ENCODE measurements around the gene HPS4.
"Not testable (repeated sequence)": the region's sequence is repeated elsewhere in the genome, so short reads cannot be mapped to it uniquely, and the experiment has no call there.

HPS4 gene

DNA sequence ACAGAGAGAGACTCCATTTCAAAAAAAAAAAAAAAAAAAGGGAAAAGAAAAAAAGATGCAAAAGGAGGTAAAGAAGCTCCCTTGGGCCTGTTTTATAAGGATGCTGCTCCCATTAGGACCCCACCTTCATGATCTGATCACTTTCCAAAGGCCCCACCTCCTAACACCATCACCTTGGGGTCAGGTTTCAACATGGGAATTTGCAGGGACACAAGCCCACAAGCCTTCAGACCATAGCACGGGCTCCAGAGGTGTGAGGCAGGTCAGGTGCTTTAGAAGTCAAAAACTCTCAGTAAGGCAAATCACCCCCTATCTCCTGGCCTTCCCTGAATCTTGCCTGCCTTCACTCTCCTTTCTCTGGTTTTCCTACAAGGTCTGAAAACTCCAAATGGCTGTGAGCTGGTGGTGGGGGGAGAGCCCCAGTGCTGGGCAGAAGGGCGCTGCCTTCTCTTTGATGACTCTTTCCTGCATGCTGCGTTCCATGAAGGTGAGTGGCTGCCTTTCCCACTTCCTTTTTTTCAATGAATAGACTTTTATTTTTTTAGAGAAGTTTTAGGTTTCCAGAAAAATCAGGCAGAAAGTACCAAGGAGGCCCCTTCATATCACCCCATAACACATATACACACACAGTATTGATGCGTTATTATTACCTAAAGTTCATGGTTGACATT, 41.4 kb downstream of the HPS4 start:
- TF ChIP-seq, protein P1, sequence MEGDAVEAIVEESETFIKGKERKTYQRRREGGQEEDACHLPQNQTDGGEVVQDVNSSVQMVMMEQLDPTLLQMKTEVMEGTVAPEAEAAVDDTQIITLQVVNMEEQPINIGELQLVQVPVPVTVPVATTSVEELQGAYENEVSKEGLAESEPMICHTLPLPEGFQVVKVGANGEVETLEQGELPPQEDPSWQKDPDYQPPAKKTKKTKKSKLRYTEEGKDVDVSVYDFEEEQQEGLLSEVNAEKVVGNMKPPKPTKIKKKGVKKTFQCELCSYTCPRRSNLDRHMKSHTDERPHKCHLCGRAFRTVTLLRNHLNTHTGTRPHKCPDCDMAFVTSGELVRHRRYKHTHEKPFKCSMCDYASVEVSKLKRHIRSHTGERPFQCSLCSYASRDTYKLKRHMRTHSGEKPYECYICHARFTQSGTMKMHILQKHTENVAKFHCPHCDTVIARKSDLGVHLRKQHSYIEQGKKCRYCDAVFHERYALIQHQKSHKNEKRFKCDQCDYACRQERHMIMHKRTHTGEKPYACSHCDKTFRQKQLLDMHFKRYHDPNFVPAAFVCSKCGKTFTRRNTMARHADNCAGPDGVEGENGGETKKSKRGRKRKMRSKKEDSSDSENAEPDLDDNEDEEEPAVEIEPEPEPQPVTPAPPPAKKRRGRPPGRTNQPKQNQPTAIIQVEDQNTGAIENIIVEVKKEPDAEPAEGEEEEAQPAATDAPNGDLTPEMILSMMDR (IDR thresholded peaks at IDR 0.05; ENCODE audit: extremely low read depth, insufficient read depth, missing control alignments) = no peak
- in situ Hi-C loops (cut with MboI; ENCODE audit: low pct_unique_long_range_greater_than_20kb, low sequenced_read_pairs, unreplicated experiment) = no loop called here
- DNase-seq (ENCODE audit: low spot score) = no peak

DNA sequence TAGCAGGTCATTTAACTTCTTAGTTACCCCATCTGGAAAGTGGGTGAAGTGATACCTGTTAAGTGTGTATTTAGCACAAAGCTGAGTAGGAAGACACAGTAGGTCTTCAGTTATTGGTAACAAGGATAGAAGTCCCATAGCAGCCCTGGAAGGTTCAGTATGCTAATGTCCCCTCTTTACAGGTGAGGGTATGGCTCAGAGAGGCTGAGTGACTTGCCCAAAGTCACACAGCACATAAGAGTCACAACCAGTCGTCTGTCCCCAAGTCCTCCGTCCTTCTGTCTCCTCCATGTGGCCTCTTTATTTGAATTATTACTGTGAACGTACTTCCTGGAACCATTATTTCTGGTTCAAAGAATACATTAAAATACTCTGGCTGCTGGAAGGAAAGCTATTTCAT, 44.0 kb downstream of the HPS4 start:
- in situ Hi-C loops (cut with MboI; ENCODE audit: low pct_unique_long_range_greater_than_20kb, low sequenced_read_pairs, unreplicated experiment) = no loop called here
- TF ChIP-seq, protein P1 (IDR thresholded peaks at IDR 0.05; ENCODE audit: extremely low read depth, insufficient read depth, missing control alignments) = no peak
- no peak for DNase-seq (ENCODE audit: low spot score)

DNA sequence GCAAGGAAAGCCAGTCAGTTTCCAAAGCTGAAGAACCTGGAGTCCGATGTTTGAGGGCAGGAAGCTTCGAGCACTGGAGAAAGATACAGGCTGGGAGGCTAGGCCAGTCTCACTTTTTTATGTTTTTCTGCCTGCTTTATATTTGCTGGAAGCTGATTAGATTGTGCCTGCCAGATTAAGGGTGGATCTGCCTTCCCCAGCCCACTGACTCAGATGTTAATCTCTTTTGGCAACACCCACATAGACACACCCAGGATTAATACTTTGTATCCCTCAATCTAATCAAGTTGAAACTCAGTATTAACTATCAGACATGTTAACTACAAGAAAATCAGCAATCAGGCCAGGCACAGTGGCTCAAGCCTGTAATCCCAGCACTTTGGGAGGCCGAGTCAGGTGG, 44.8 kb downstream of the HPS4 start:
- DNase-seq (ENCODE audit: low spot score); in situ Hi-C loops (cut with MboI; ENCODE audit: low pct_unique_long_range_greater_than_20kb, low sequenced_read_pairs, unreplicated experiment): not testable (repeated sequence)

- in situ Hi-C loops (cut with MboI; ENCODE audit: low pct_unique_long_range_greater_than_20kb, low sequenced_read_pairs, unreplicated experiment) = no loop called here
- TF ChIP-seq, protein P1 (IDR thresholded peaks at IDR 0.05; ENCODE audit: extremely low read depth, insufficient read depth, missing control alignments) = no peak
- no peak for DNase-seq (ENCODE audit: low spot score)
Observed at GRCh38 chr22:26437694-26438392, 45.7 kb downstream of the HPS4 start.

- DNase-seq (ENCODE audit: low spot score) = no peak
- in situ Hi-C loops (cut with MboI; ENCODE audit: low pct_unique_long_range_greater_than_20kb, low sequenced_read_pairs, unreplicated experiment) = no loop called here
- TF ChIP-seq, protein P1 (IDR thresholded peaks at IDR 0.05; ENCODE audit: extremely low read depth, insufficient read depth, missing control alignments) = no peak
Observed at GRCh38 chr22:26436903-26437515, 46.6 kb downstream of the HPS4 start.

GRCh38 chr22:26435327-26436093, 48.1 kb downstream of the HPS4 start:
- in situ Hi-C loops (cut with MboI; ENCODE audit: low pct_unique_long_range_greater_than_20kb, low sequenced_read_pairs, unreplicated experiment) = no loop called here
- DNase-seq (ENCODE audit: low spot score) = no peak
- TF ChIP-seq, protein P1 (IDR thresholded peaks at IDR 0.05; ENCODE audit: extremely low read depth, insufficient read depth, missing control alignments) = no peak

Measured in GM13977 (cell line).